HCT116 (cell line): ENCODE data around the gene FLYWCH1. TPM values are rescaled to one million over a fixed set of nuclear protein-coding genes. Genes with fewer than 3 reads are reported as not detected.

ENCODE experiments used
- ATAC-seq: fragments of 200-7000 bp; cut with Tn5 transposase; 2 replicates; pipeline ENCODE4 v1.9.1; 2020; ENCODE audit warnings: mild to moderate bottlenecking, moderate library complexity
- BruUV-seq: library from RNA; stranded (reverse); fragments of 400-500 nt; replicated peaks from 2 replicates; lab custom pipeline; 2021; lab: Mats Ljungman, UMichigan
- CTCF ChIA-PET: fragments of 300-600 bp; sonication (Branson Sonifier 250); formaldehyde crosslinking; loops from one replicate; lab custom pipeline; 2021; ENCODE audit warnings: antibody characterized with exemption; lab: Charles Lee
- POLR2A ChIA-PET: fragments of 300-600, 350-600 bp; sonication (Branson Sonifier 250); formaldehyde crosslinking; loops from one replicate; lab custom pipeline; 2021; ENCODE audit warnings: antibody characterized with exemption; lab: Charles Lee
- RAD21 ChIA-PET, 2 experiments: fragments of 300-600 bp; sonication (Branson Sonifier 250); formaldehyde crosslinking; loops; one replicate each; lab custom pipeline; 2023; ENCODE audit warnings: low total read pairs in 2 of 2; ENCODE audit not compliant: uncharacterized antibody in 2 of 2, unreplicated experiment in 2 of 2, low non-redundant PET in 1 of 2; lab: Charles Lee
- DNase-seq: peaks from one replicate; pipeline ENCODE4 v3.0.0-alpha.2; 2010; ENCODE audit warnings: low read depth, low spot score
- H2AFZ ChIP-seq: fragments of 200-600 bp; shearing (Covaris generic), sonication (generic); 2 replicates; pipeline ENCODE4 v1.6.1; 2017; ENCODE audit warnings: low read depth, mixed run types, mixed read lengths, antibody characterized with exemption, low read length; ENCODE audit not compliant: poor library complexity, severe bottlenecking
- H3K27ac ChIP-seq: 2 replicates; pipeline ENCODE4 v1.5.1; 2012; ENCODE audit warnings: low read depth, low read length
- H3K27me3 ChIP-seq: fragments of 200-600 bp; sonication (generic); 2 replicates; pipeline ENCODE4 v1.6.1; 2016; ENCODE audit warnings: mixed run types, low read length, mixed read lengths; ENCODE audit not compliant: insufficient read depth
- H3K36me3 ChIP-seq, 2 experiments: fragments of 200-500 bp in 1 of 2; fragments of 200-600 bp in 1 of 2; sonication (Bioruptor generic) in 1 of 2; sonication (generic) in 1 of 2; 2 replicates each; pipeline versions ENCODE4 v1.5.1 to v1.6.1; 2014 to 2016; ENCODE audit warnings: low read length in 2 of 2, inconsistent platforms in 1 of 2, mixed read lengths in 1 of 2, mixed run types in 1 of 2; ENCODE audit not compliant: insufficient read depth in 2 of 2, control insufficient read depth in 1 of 2
- H3K4me1 ChIP-seq, 2 experiments: fragments of 200-600 bp in 1 of 2; sonication (generic) in 1 of 2; 2 replicates each; pipeline versions ENCODE4 v1.5.1 to v1.6.1; 2012 to 2017; ENCODE audit warnings: low read length in 2 of 2, inconsistent platforms in 1 of 2, mild to moderate bottlenecking in 1 of 2, mixed read lengths in 1 of 2, mixed run types in 1 of 2, moderate library complexity in 1 of 2; ENCODE audit not compliant: insufficient read depth in 2 of 2, control insufficient read depth in 1 of 2
- H3K4me2 ChIP-seq: fragments of 200-600 bp; sonication (generic); 2 replicates; pipeline ENCODE4 v1.6.1; 2017; ENCODE audit warnings: mixed run types, low read length, mixed read lengths
- H3K4me3 ChIP-seq, 2 experiments: fragments of 200-600 bp in 1 of 2; sonication (generic) in 1 of 2; replicated peaks in 1 of 2; 2 replicates each; pipeline ENCODE4 v1.5.1; 2011 to 2016; ENCODE audit warnings: low read length in 2 of 2, control low read depth in 1 of 2, low read depth in 1 of 2, mild to moderate bottlenecking in 1 of 2, mixed read lengths in 1 of 2, mixed run types in 1 of 2
- H3K79me2 ChIP-seq: fragments of 200-600 bp; sonication (generic); 2 replicates; pipeline ENCODE4 v1.6.1; 2017; ENCODE audit warnings: mild to moderate bottlenecking, mixed run types, low read length, moderate library complexity, mixed read lengths; ENCODE audit not compliant: insufficient read depth
- H3K9ac ChIP-seq: fragments of 200-600 bp; sonication (generic); 2 replicates; pipeline ENCODE4 v1.6.1; 2016; ENCODE audit warnings: low read length, mixed read lengths
- H3K9me2 ChIP-seq: fragments of 200-600 bp; sonication (generic), shearing (Covaris generic); 2 replicates; pipeline ENCODE4 v1.6.1; 2017; ENCODE audit warnings: mixed run types, mild to moderate bottlenecking, moderate library complexity; ENCODE audit not compliant: insufficient read depth
- H3K9me3 ChIP-seq, 2 experiments: fragments of 200-500 bp in 1 of 2; fragments of 200-600 bp in 1 of 2; sonication (Bioruptor generic) in 1 of 2; sonication (generic) in 1 of 2; 2 replicates each; pipeline ENCODE4 v1.6.1; 2014 to 2017; ENCODE audit warnings: low read length in 2 of 2, mixed read lengths in 2 of 2, inconsistent platforms in 1 of 2, low read depth in 1 of 2, mild to moderate bottlenecking in 1 of 2, mixed run types in 1 of 2, moderate library complexity in 1 of 2; ENCODE audit not compliant: control insufficient read depth in 1 of 2, insufficient read depth in 1 of 2
- H4K20me1 ChIP-seq: fragments of 200-600 bp; sonication (generic), shearing (Covaris generic); 2 replicates; pipeline ENCODE4 v1.6.1; 2017; ENCODE audit warnings: mixed run types, mild to moderate bottlenecking, moderate library complexity; ENCODE audit not compliant: insufficient read depth
- CTCF ChIP-seq, 3 experiments: fragments of 200-600 bp in 1 of 3; sonication (generic) in 1 of 3; IDR thresholded peaks in 2 of 3; conservative IDR thresholded peaks in 1 of 3; 2 replicates each; pipeline ENCODE4 v1.5.1; 2012 to 2017; ENCODE audit warnings: low read depth in 2 of 3, low read length in 2 of 3, antibody characterized with exemption in 1 of 3, borderline replicate concordance in 1 of 3, control low read depth in 1 of 3, mild to moderate bottlenecking in 1 of 3, mixed read lengths in 1 of 3, mixed run types in 1 of 3, moderate library complexity in 1 of 3; ENCODE audit not compliant: insufficient read depth in 1 of 3
- EGR1 ChIP-seq: IDR thresholded peaks from 2 replicates; pipeline ENCODE4 v1.6.1; 2012; ENCODE audit warnings: low read depth
- EZH2 ChIP-seq: fragments of 200-600 bp; sonication (generic); IDR thresholded peaks from 2 replicates; pipeline ENCODE4 v1.6.1; 2017; ENCODE audit warnings: antibody characterized with exemption, mixed run types
- EZH2phosphoT487 ChIP-seq: fragments of 200-600 bp; IDR thresholded peaks from 2 replicates; pipeline ENCODE4 v1.6.1; 2018; ENCODE audit warnings: antibody characterized with exemption, borderline replicate concordance
- JUND ChIP-seq: IDR thresholded peaks from 2 replicates; pipeline ENCODE4 v1.6.1; 2012
- POLR2AphosphoS5 ChIP-seq: IDR thresholded peaks from 2 replicates; pipeline ENCODE4 v1.6.1; 2011; ENCODE audit warnings: mild to moderate bottlenecking, low read depth, low read length, moderate library complexity
- REST ChIP-seq: IDR thresholded peaks from 2 replicates; pipeline ENCODE4 v1.6.1; 2012; ENCODE audit warnings: low read depth
- SIN3A ChIP-seq: IDR thresholded peaks from 2 replicates; pipeline ENCODE4 v1.6.1; 2012; ENCODE audit warnings: low read depth
- SP1 ChIP-seq: IDR thresholded peaks from 2 replicates; pipeline ENCODE4 v1.6.1; 2012; ENCODE audit warnings: low read depth
- SRF ChIP-seq: IDR thresholded peaks from 2 replicates; pipeline ENCODE4 v1.6.1; 2012; ENCODE audit warnings: low read depth
- TCF7L2 ChIP-seq: IDR thresholded peaks from 2 replicates; pipeline ENCODE4 v1.7.0; 2011; ENCODE audit warnings: borderline replicate concordance, inconsistent platforms; ENCODE audit not compliant: insufficient read depth, insufficient read length; ENCODE audit errors: extremely low read depth
- YY1 ChIP-seq: IDR thresholded peaks from 2 replicates; pipeline ENCODE4 v1.6.1; 2011; ENCODE audit warnings: low read length, low read depth, moderate library complexity, mild to moderate bottlenecking; ENCODE audit not compliant: insufficient replicate concordance; ENCODE audit errors: extremely low read depth
- ZBTB33 ChIP-seq: IDR thresholded peaks from 2 replicates; pipeline ENCODE4 v1.6.1; 2011; ENCODE audit warnings: mild to moderate bottlenecking, low read length, moderate library complexity; ENCODE audit not compliant: insufficient replicate concordance; ENCODE audit errors: extremely low read depth
- ZFX ChIP-seq: fragments of 450-650 bp; IDR thresholded peaks from 2 replicates; pipeline ENCODE4 v1.6.1; 2017
- ZNF274 ChIP-seq: fragments of 200-500 bp; sonication (Bioruptor generic); IDR thresholded peaks from 2 replicates; pipeline ENCODE4 v1.6.1; 2014; ENCODE audit warnings: mild to moderate bottlenecking, low read depth, low read length, inconsistent platforms
- intact Hi-C: fragments of 100-400 bp; cut with micrococcal nuclease; formaldehyde crosslinking; loops from 2 replicates; pipeline ENCODE4 v1.10.0; 2022
- total RNA-seq: library from RNA; stranded (reverse); gene quantifications from one replicate; pipeline ENCODE4 v1.2.1, GENCODE V29; 2021; ENCODE audit not compliant: unreplicated experiment
- TF ChIP-seq, protein P1 (sequence below): IDR thresholded peaks from 2 replicates; pipeline ENCODE4 v1.6.1; 2012
- TF ChIP-seq, protein P2 (sequence below): IDR thresholded peaks from 2 replicates; pipeline ENCODE4 v1.6.1; 2012

FLYWCH1 gene
- total RNA-seq, 1 experiment from 2014 or later = 66.6 TPM

- ChIA-PET RAD21 (no interaction called here), POLR2A (interaction anchor here (1.0 kb wide), 1 partner anchor 10 kb away, joined by 4 read pairs; the partner anchor contains the start of gene KREMEN2), CTCF (no interaction called here)
- H3K27ac ChIP-seq = no peak overlapping the region
- no peak overlapping the region for H2AFZ ChIP-seq
- no peaks in the 10 kb centered on the region for H3K27me3 ChIP-seq
- ATAC-seq = no peak
- no peaks in the 10 kb centered on the region for H4K20me1 ChIP-seq
- no peaks in the 10 kb centered on the region for H3K9me3 ChIP-seq
- H3K36me3 ChIP-seq = no peaks in the 10 kb centered on the region; a peak in 1 of 4 replicates
- H3K9me2 ChIP-seq = no peaks in the 10 kb centered on the region
- no peaks in the 10 kb centered on the region for H3K79me2 ChIP-seq
- no peak overlapping the region for H3K9ac ChIP-seq
- H3K4me2 ChIP-seq = no peak overlapping the region
- no peak for DNase-seq
- no peak overlapping the region for H3K4me3 ChIP-seq
- TF ChIP-seq, protein P1, sequence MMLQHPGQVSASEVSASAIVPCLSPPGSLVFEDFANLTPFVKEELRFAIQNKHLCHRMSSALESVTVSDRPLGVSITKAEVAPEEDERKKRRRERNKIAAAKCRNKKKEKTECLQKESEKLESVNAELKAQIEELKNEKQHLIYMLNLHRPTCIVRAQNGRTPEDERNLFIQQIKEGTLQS = no peak
- TF ChIP-seq EGR1 = no peak
- TF ChIP-seq, protein P2, sequence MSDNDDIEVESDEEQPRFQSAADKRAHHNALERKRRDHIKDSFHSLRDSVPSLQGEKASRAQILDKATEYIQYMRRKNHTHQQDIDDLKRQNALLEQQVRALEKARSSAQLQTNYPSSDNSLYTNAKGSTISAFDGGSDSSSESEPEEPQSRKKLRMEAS = no peak
- no peak for TF ChIP-seq ZNF274
- no peak for TF ChIP-seq REST
- TF ChIP-seq ZBTB33 = no peak
- no peak for TF ChIP-seq SRF
- no peak for TF ChIP-seq ZFX
- TF ChIP-seq POLR2AphosphoS5 = no peak
- no peak for TF ChIP-seq SIN3A
- TF ChIP-seq SP1 = no peak
- TF ChIP-seq EZH2phosphoT487 = no peak
- TF ChIP-seq TCF7L2 = no peak
- no peak for TF ChIP-seq YY1
- TF ChIP-seq CTCF (IDR thresholded peaks at IDR 0.05 in 2 of 3, conservative IDR thresholded peaks at IDR 0.05 in 1 of 3; ENCODE audit: borderline replicate concordance in 1 of 3, insufficient read depth in 1 of 3, low read depth in 2 of 3, low read length in 2 of 3) = no peak
- TF ChIP-seq JUND = no peak
- TF ChIP-seq EZH2 = no peak
- intact Hi-C loops = no loop called here
- peaks cover 0 to 17% of the 10 kb centered on the region in 2 experiments; a peak in 2 of 4 replicates for H3K4me1 ChIP-seq
- BruUV-seq = no TSS peak
These were observed 42.2 kb downstream of the FLYWCH1 start for GRCh38 chr16:2953706-2954627.
